ENCODE measurements around the gene RBMX.
"Not testable (repeated sequence)": the region's sequence is repeated elsewhere in the genome, so short reads cannot be mapped to it uniquely, and the experiment has no call there.

RBMX gene

DNA sequence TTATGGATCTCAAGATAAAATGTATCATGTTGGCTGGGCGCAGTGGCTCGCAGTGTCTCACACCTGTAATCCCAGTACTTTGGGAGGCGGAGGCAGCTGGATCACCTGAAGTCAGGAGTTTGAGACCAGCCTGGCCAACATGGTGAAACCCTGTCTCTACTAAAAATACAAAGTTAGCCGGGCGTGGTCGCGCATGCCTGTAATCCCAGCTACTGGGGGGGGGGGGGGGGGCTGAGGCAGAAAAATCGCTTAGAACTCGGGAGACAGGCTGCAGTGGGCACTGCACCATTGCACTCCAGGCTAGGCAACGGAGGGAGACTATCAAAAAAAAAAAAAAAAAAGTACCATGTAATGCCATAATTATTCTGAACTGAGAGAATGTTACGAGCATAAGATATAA lies 2.1 kb downstream of the RBMX start:
- TF ChIP-seq, protein P1, sequence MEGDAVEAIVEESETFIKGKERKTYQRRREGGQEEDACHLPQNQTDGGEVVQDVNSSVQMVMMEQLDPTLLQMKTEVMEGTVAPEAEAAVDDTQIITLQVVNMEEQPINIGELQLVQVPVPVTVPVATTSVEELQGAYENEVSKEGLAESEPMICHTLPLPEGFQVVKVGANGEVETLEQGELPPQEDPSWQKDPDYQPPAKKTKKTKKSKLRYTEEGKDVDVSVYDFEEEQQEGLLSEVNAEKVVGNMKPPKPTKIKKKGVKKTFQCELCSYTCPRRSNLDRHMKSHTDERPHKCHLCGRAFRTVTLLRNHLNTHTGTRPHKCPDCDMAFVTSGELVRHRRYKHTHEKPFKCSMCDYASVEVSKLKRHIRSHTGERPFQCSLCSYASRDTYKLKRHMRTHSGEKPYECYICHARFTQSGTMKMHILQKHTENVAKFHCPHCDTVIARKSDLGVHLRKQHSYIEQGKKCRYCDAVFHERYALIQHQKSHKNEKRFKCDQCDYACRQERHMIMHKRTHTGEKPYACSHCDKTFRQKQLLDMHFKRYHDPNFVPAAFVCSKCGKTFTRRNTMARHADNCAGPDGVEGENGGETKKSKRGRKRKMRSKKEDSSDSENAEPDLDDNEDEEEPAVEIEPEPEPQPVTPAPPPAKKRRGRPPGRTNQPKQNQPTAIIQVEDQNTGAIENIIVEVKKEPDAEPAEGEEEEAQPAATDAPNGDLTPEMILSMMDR (IDR thresholded peaks at IDR 0.05; ENCODE audit: insufficient read depth, low read length, poor library complexity, severe bottlenecking): no peak
- TF ChIP-seq EZH2phosphoT487 (conservative IDR thresholded peaks at IDR 0.05; ENCODE audit: low read length): no peak
- Histone ChIP-seq H3F3A (ENCODE audit: insufficient read depth) (peaks cover 11% of the 10 kb centered on the region; the same call in 1 of the 2 replicates), H2AFZ (ENCODE audit: low read depth, low read length, severe bottlenecking) (no peak overlapping the region), H3K27me3 (ENCODE audit: low read length) (no peaks in the 10 kb centered on the region), H3K9me3 (ENCODE audit: insufficient read depth, low read length) (no peaks in the 10 kb centered on the region), H3K9ac (ENCODE audit: low read length) (peak overlapping the region; percentile 96; the same call in 1 of the 2 replicates), H3K79me2 (ENCODE audit: insufficient read depth, low read length) (peaks cover 38% of the 10 kb centered on the region), H3K36me3 (ENCODE audit: low read length) (peaks cover 19% of the 10 kb centered on the region), H4K20me1 (ENCODE audit: low read depth, low read length) (peaks cover 5% of the 10 kb centered on the region), H3K27ac (ENCODE audit: low read depth, low read length) (no peak overlapping the region), H3K4me3 (ENCODE audit: insufficient read depth, low read length, poor library complexity, severe bottlenecking) (peak overlapping the region; percentile 98), H3K4me2 (ENCODE audit: low read depth, low read length, poor library complexity, severe bottlenecking) (peak overlapping the region; percentile 73), H3K9me2 (replicated peaks; ENCODE audit: insufficient read depth, low read length) (no peaks in the 10 kb centered on the region)

DNA sequence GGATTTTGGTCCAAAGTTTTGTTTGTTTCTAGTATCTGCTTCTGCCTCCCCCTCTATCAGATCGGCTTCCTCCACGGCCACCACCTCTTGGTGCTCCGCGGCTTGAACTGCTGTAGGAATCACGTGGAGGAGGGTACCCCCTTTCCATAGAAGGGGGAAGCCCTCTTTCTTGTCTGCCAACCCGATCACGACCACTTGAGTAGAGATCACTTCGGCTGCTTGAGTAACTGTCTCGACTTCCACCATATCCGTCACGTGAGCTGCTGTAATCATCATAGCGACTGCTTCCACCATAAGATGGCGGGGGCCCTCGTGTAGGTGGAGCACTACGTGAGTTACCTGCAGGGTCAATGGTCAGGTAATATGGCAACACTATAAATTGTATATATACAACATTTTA lies 6.4 kb downstream of the RBMX start:
- Histone ChIP-seq H3F3A (ENCODE audit: insufficient read depth) (peaks cover 42% of the 10 kb centered on the region; the same call in 1 of the 2 replicates), H3K36me3 (ENCODE audit: low read length) (peaks cover 39% of the 10 kb centered on the region)
- not testable (repeated sequence) for H4K20me1 ChIP-seq (ENCODE audit: low read depth, low read length)

GRCh38 chrX:136873210-136873609 lies 7.3 kb downstream of the RBMX start:
- Histone ChIP-seq H3K79me2 (ENCODE audit: insufficient read depth, low read length) (peaks cover 26% of the 10 kb centered on the region), H3K36me3 (ENCODE audit: low read length) (peaks cover 43% of the 10 kb centered on the region)

More for the DNA sequence above, 6.4 kb downstream of the RBMX start:
- H3K9me2 ChIP-seq (replicated peaks; ENCODE audit: insufficient read depth, low read length); H3K27me3 ChIP-seq (ENCODE audit: low read length); H3K9me3 ChIP-seq (ENCODE audit: insufficient read depth, low read length); H3K9ac ChIP-seq (ENCODE audit: low read length); H3K4me2 ChIP-seq (ENCODE audit: low read depth, low read length, poor library complexity, severe bottlenecking); H2AFZ ChIP-seq (ENCODE audit: low read depth, low read length, severe bottlenecking); H3K27ac ChIP-seq (ENCODE audit: low read depth, low read length); H3K4me3 ChIP-seq (ENCODE audit: insufficient read depth, low read length, poor library complexity, severe bottlenecking): not testable (repeated sequence)
- H3K79me2 ChIP-seq (ENCODE audit: insufficient read depth, low read length): peaks cover 35% of the 10 kb centered on the region

DNA sequence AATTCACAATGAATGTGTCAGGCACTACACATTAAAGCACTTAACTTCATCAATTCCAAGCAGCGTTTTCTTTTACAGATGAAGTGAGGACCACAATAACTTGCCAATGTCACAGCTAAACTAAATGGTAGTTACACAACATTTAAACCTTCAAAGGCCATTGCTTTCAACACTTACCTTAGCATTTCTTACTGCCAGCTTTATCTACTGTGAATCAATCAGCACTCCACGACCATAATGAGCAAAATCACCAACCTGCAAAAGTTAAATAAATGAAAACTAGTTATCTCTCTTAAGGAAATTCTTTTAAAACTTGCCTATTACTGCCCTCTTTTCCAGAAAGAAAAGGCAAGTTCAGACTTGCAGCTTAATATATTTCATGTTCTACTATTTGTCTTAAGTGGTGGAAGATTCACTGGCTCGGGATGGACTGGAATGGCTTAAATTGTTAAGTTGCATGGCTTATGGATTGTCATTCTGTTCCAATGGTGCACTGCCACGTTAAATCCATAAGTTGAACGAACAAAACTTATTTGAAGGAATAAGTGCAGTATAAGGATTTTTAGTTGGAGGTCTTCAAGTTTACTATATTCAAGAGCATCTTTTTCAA lies 8.3 kb downstream of the RBMX start:
- H3K4me3 ChIP-seq (ENCODE audit: insufficient read depth, low read length, poor library complexity, severe bottlenecking): no peak overlapping the region
- no peak overlapping the region for H3K4me2 ChIP-seq (ENCODE audit: low read depth, low read length, poor library complexity, severe bottlenecking)
- H3K36me3 ChIP-seq (ENCODE audit: low read length): peaks cover 35% of the 10 kb centered on the region
- TF ChIP-seq EZH2phosphoT487 (conservative IDR thresholded peaks at IDR 0.05; ENCODE audit: low read length): no peak
- TF ChIP-seq, protein P1 (IDR thresholded peaks at IDR 0.05; ENCODE audit: insufficient read depth, low read length, poor library complexity, severe bottlenecking): no peak
- no peak overlapping the region for H3K27ac ChIP-seq (ENCODE audit: low read depth, low read length)
- no peaks in the 10 kb centered on the region for H3K27me3 ChIP-seq (ENCODE audit: low read length)
- H2AFZ ChIP-seq (ENCODE audit: low read depth, low read length, severe bottlenecking): no peak overlapping the region
- peaks cover 60% of the 10 kb centered on the region for H3F3A ChIP-seq (ENCODE audit: insufficient read depth)
- H3K79me2 ChIP-seq (ENCODE audit: insufficient read depth, low read length): peaks cover 16% of the 10 kb centered on the region; the same call in 1 of the 2 replicates
- no peak overlapping the region for H3K9ac ChIP-seq (ENCODE audit: low read length)
- no peaks in the 10 kb centered on the region for H3K9me3 ChIP-seq (ENCODE audit: insufficient read depth, low read length)
- no peaks in the 10 kb centered on the region for H3K9me2 ChIP-seq (replicated peaks; ENCODE audit: insufficient read depth, low read length)
- peaks cover 8% of the 10 kb centered on the region; the same call in 1 of the 2 replicates for H4K20me1 ChIP-seq (ENCODE audit: low read depth, low read length)

More at GRCh38 chrX:136873210-136873609, 7.3 kb downstream of the RBMX start:
- Histone ChIP-seq H3F3A (ENCODE audit: insufficient read depth) (peaks cover 50% of the 10 kb centered on the region; the same call in 1 of the 2 replicates), H4K20me1 (ENCODE audit: low read depth, low read length) (peaks cover 13% of the 10 kb centered on the region; the same call in 1 of the 2 replicates)
- H3K9me2 ChIP-seq (replicated peaks; ENCODE audit: insufficient read depth, low read length); H3K27ac ChIP-seq (ENCODE audit: low read depth, low read length); H3K4me3 ChIP-seq (ENCODE audit: insufficient read depth, low read length, poor library complexity, severe bottlenecking); H3K27me3 ChIP-seq (ENCODE audit: low read length); H3K9ac ChIP-seq (ENCODE audit: low read length); H2AFZ ChIP-seq (ENCODE audit: low read depth, low read length, severe bottlenecking); H3K9me3 ChIP-seq (ENCODE audit: insufficient read depth, low read length); H3K4me2 ChIP-seq (ENCODE audit: low read depth, low read length, poor library complexity, severe bottlenecking): not testable (repeated sequence)
